ENCODE results near the gene EXOC3.

EXOC3 gene

GRCh38 chr5:509611-510185, 66.7 kb downstream of the EXOC3 start:
- H3K4me3 ChIP-seq (ENCODE audit: low read depth, low read length) = no peak overlapping the region
- TF ChIP-seq CTCF (IDR thresholded peaks at IDR 0.05; ENCODE audit: control insufficient read depth, extremely low read depth, insufficient read depth) = no peak
- no peak for DNase-seq (ENCODE audit: low read depth)

GRCh38 chr5:510521-510920, 67.5 kb downstream of the EXOC3 start:
- no peak for DNase-seq (ENCODE audit: low read depth)
- no peak for TF ChIP-seq CTCF (IDR thresholded peaks at IDR 0.05; ENCODE audit: control insufficient read depth, extremely low read depth, insufficient read depth)

GRCh38 chr5:511476-511875, 68.5 kb downstream of the EXOC3 start:
- no peak for TF ChIP-seq CTCF (IDR thresholded peaks at IDR 0.05; ENCODE audit: control insufficient read depth, extremely low read depth, insufficient read depth)
- DNase-seq (ENCODE audit: low read depth) = no peak

More at GRCh38 chr5:510521-510920, 67.5 kb downstream of the EXOC3 start:
- H3K4me3 ChIP-seq (ENCODE audit: low read depth, low read length) = no peak overlapping the region

DNA sequence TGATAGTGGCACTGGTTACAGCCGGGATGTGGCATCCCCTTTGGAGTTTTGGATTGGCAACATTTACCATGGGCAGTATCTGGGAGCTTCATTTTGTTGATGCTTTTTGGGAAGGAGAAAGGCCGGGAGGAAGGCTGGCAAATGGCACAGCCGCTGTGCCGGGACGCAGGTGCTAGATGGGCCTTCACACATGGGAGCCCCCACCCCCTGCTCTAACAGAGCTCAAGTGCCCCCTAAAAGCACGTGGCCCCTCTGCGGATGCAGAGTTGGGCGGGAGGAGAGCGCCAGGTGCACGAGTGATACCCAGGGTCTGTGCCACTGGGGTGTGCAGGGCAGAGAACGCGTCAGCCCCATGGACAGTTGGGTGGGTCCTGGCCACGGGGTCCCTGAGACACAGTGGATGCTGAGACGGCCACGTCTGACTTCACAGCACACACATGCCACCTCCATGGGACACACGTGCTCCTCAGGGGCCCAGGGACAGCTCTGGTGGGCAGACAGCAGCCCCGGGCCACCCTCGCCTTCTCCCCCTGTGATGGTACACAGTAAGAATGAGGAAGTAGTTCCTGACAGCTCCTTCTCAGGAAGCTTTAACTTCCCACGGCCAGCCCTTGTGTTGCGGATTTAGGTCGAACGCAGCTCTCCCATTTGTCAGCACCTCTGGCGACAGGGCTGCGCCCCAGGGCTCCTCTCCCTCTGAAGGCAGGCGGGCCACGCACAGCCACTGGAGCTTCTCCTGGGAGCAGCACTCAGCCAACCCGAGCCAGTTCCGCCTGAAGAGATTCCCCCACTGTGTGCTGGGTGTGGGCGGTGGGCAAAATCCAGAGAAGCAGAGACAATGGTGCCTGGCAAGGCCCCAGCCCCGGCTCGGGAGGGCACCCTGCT, 70.5 kb downstream of the EXOC3 start:
- no peak for TF ChIP-seq CTCF (IDR thresholded peaks at IDR 0.05; ENCODE audit: control insufficient read depth, extremely low read depth, insufficient read depth)
- DNase-seq (ENCODE audit: low read depth) = no peak
- H3K4me3 ChIP-seq (ENCODE audit: low read depth, low read length) = no peak overlapping the region

More at GRCh38 chr5:511476-511875, 68.5 kb downstream of the EXOC3 start:
- no peak overlapping the region for H3K4me3 ChIP-seq (ENCODE audit: low read depth, low read length)

GRCh38 chr5:514101-514485, 71.1 kb downstream of the EXOC3 start:
- no peak for TF ChIP-seq CTCF (IDR thresholded peaks at IDR 0.05; ENCODE audit: control insufficient read depth, extremely low read depth, insufficient read depth)
- H3K4me3 ChIP-seq (ENCODE audit: low read depth, low read length) = no peak overlapping the region
- DNase-seq (ENCODE audit: low read depth) = no peak

- H3K4me3 ChIP-seq (ENCODE audit: low read depth, low read length) = no peak overlapping the region
- TF ChIP-seq CTCF (IDR thresholded peaks at IDR 0.05; ENCODE audit: control insufficient read depth, extremely low read depth, insufficient read depth) = no peak
- no peak for DNase-seq (ENCODE audit: low read depth)
These were observed 71.7 kb downstream of the EXOC3 start for GRCh38 chr5:514673-515072.
